ENCODE measurements around the gene FOXP1. TPM values are rescaled to one million over a fixed set of nuclear protein-coding genes. Genes with fewer than 3 reads are reported as not detected.

FOXP1 gene
- total RNA-seq, 1 experiment from 2014 or later, result 75.3 TPM

DNA sequence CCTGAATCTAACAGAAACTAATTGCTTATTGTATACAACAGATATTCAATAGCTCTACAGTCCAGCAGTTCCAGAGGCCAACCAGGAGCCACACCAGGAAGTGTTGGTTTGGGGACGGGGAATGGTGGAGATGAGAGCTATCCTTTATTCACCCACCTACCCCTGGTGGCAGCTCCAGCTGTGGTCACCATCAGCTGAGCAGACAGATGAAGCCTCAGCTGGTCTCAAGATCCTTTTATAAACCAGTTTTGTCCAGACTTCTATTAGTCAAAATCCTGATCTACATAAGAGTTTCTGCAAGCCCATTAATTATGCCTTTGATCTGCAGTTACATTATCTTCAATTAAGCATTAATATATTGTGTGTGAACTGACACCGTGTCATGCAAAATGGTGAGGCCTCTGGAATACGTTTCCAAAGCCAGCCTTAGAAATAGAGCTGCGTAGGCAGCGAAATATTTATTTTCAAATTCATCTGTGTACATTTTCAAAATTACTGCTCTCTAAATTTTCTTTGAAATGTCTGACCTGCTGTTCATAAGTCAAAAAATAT is 488.8 kb downstream of the FOXP1 start:
- Histone ChIP-seq H4K91ac (ENCODE audit: insufficient read length, low read depth, low read length) (no peak overlapping the region), H2AK5ac (ENCODE audit: insufficient read length, low read length) (no peak overlapping the region), H3K27ac (ENCODE audit: insufficient read length, low read depth, low read length) (no peak overlapping the region), H4K20me1 (ENCODE audit: control insufficient read depth, insufficient read depth, insufficient read length) (no peaks in the 10 kb centered on the region), H3K9me3 (ENCODE audit: control insufficient read depth, low read depth, low read length) (no peaks in the 10 kb centered on the region), H3K56ac (ENCODE audit: insufficient read length, low read depth, low read length) (no peak overlapping the region), H2BK15ac (ENCODE audit: low read depth, low read length) (no peak overlapping the region), H3K18ac (ENCODE audit: insufficient read length, low read depth, low read length) (no peak overlapping the region), H3K27me3 (ENCODE audit: insufficient read depth, low read length) (no peaks in the 10 kb centered on the region), H3K4me1 (ENCODE audit: insufficient read depth, low read length) (no peaks in the 10 kb centered on the region), H2BK120ac (ENCODE audit: low read depth, low read length, poor library complexity, severe bottlenecking) (no peak overlapping the region), H3T11ph (ENCODE audit: low read length) (no peak overlapping the region), H3K79me2 (ENCODE audit: insufficient read depth, low read length) (no peaks in the 10 kb centered on the region; the same call in 1 of the 2 replicates), H2BK12ac (ENCODE audit: insufficient read length, low read depth, low read length) (no peak overlapping the region), H3K9ac (ENCODE audit: extremely low read depth, insufficient read length, low read length) (no peak overlapping the region), H3K23ac (ENCODE audit: insufficient read length, low read depth, low read length) (no peak overlapping the region), H2AFZ (ENCODE audit: low read length) (no peak overlapping the region), H3K4ac (ENCODE audit: low read depth, low read length) (no peak overlapping the region), H2BK5ac (ENCODE audit: insufficient read length, low read length) (no peak overlapping the region), H4K8ac (replicated peaks; ENCODE audit: insufficient read length, low read depth, low read length) (no peak overlapping the region), H3K14ac (ENCODE audit: insufficient read depth, low read length) (no peak overlapping the region), H3K79me1 (ENCODE audit: insufficient read depth, low read depth, low read length, poor library complexity, severe bottlenecking) (no peaks in the 10 kb centered on the region), H3K4me2 (ENCODE audit: insufficient read depth, insufficient read length, low read length) (no peak overlapping the region), H4K5ac (ENCODE audit: insufficient read length, low read depth, low read length) (no peak overlapping the region), H3K23me2 (ENCODE audit: insufficient read length, low read depth, low read length, poor library complexity, severe bottlenecking) (no peaks in the 10 kb centered on the region), H2BK20ac (ENCODE audit: low read depth, low read length, poor library complexity, severe bottlenecking) (no peak overlapping the region)
- no peak overlapping the region for H3K4me3 Mint-ChIP-seq
- WGBS (ENCODE audit: extremely low coverage, insufficient read length, low lambda C conversion rate), result no CpG with 5 or more reads among the region's 5 CpGs
- DNase-seq, result no peak
- peaks cover 2 to 3% of the 10 kb centered on the region in 2 experiments; a peak in 2 of 4 replicates for H3K4me1 Mint-ChIP-seq
- H3K9me3 Mint-ChIP-seq, result no peaks in the 10 kb centered on the region
- peaks cover 0 to 11% (median 4%) of the 10 kb centered on the region in 3 experiments; a peak in 5 of 7 replicates for H3K36me3 Mint-ChIP-seq (ENCODE audit: insufficient read depth in 1 of 3, low read depth in 3 of 3)
- no peaks in the 10 kb centered on the region for H3K27me3 Mint-ChIP-seq (ENCODE audit: low read depth)
- TF ChIP-seq, protein P1, sequence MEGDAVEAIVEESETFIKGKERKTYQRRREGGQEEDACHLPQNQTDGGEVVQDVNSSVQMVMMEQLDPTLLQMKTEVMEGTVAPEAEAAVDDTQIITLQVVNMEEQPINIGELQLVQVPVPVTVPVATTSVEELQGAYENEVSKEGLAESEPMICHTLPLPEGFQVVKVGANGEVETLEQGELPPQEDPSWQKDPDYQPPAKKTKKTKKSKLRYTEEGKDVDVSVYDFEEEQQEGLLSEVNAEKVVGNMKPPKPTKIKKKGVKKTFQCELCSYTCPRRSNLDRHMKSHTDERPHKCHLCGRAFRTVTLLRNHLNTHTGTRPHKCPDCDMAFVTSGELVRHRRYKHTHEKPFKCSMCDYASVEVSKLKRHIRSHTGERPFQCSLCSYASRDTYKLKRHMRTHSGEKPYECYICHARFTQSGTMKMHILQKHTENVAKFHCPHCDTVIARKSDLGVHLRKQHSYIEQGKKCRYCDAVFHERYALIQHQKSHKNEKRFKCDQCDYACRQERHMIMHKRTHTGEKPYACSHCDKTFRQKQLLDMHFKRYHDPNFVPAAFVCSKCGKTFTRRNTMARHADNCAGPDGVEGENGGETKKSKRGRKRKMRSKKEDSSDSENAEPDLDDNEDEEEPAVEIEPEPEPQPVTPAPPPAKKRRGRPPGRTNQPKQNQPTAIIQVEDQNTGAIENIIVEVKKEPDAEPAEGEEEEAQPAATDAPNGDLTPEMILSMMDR (conservative IDR thresholded peaks at IDR 0.05), result no peak
- H3K27ac Mint-ChIP-seq, result no peak overlapping the region

Measured in H9 (cell line).